ENCODE results near the gene ELAVL1.
"Not testable (repeated sequence)": the region's sequence is repeated elsewhere in the genome, so short reads cannot be mapped to it uniquely, and the experiment has no call there.

Gene ELAVL1

GRCh38 chr19:7932930-7933300 lies 72.5 kb downstream of the ELAVL1 start:
- no peak for DNase-seq

GRCh38 chr19:7932276-7932929 lies 73.0 kb downstream of the ELAVL1 start:
- DNase-seq, result no peak

- DNase-seq, result no peak
Measured at GRCh38 chr19:7931221-7932061, 74.0 kb downstream of the ELAVL1 start.

- DNase-seq, result no peak
Measured at GRCh38 chr19:7930765-7931164, 74.7 kb downstream of the ELAVL1 start.

- not testable (repeated sequence) for DNase-seq
Measured at GRCh38 chr19:7930030-7930429, 75.4 kb downstream of the ELAVL1 start.

- peak; percentile 59 for DNase-seq
Measured at GRCh38 chr19:7928741-7929701, 76.4 kb downstream of the ELAVL1 start.

- DNase-seq, result no peak
Measured at GRCh38 chr19:7928334-7928706, 77.1 kb downstream of the ELAVL1 start.

GRCh38 chr19:7927605-7928333 lies 77.7 kb downstream of the ELAVL1 start:
- no peak for DNase-seq

- DNase-seq, result no peak
Measured at GRCh38 chr19:7926727-7927604, 78.5 kb downstream of the ELAVL1 start.

GRCh38 chr19:7926021-7926726 lies 79.3 kb downstream of the ELAVL1 start, which contains the start of gene CTXN1:
CTXN1 (minus strand) TSS chr19:7926135; CDS start chr19:7925538, 597 bp downstream.
- DNase-seq, result peak; percentile 43

GRCh38 chr19:7925171-7925851 lies 80.1 kb downstream of the ELAVL1 start:
- DNase-seq, result peak; percentile 79

GRCh38 chr19:7924651-7925170 lies 80.7 kb downstream of the ELAVL1 start:
- no peak for DNase-seq

- DNase-seq, result no peak
Measured at GRCh38 chr19:7924241-7924640, 81.2 kb downstream of the ELAVL1 start.

GRCh38 chr19:7923295-7924191 lies 81.9 kb downstream of the ELAVL1 start:
- DNase-seq, result no peak

GRCh38 chr19:7922836-7923195 lies 82.6 kb downstream of the ELAVL1 start:
- DNase-seq, result no peak

GRCh38 chr19:7921967-7922835 lies 83.2 kb downstream of the ELAVL1 start:
- DNase-seq, result no peak

GRCh38 chr19:7921302-7921966 lies 84.0 kb downstream of the ELAVL1 start:
- DNase-seq, result peak; percentile 31

Data from NCI-H1105 (cell line).